Umbilical cord (tissue), 2 donors: ENCODE results near the gene PRTN3. TPM values are rescaled to one million over a fixed set of nuclear protein-coding genes. Genes with fewer than 3 reads are reported as not detected.

Experiments used
- DNase-seq: peaks from one replicate; pipeline ENCODE4 v3.0.0-alpha.2; 2015; ENCODE audit warnings: low spot score
- total RNA-seq: library from RNA; depleted of rRNA; stranded (reverse); fragments of >200 nt; gene quantifications from one replicate; pipeline ENCODE4 v1.2.3, GENCODE V29; 2014; ENCODE audit warnings: low replicate concordance; ENCODE audit not compliant: insufficient read depth

Gene PRTN3
- total RNA-seq, 1 donor from 2014 or later, result not detected

- DNase-seq, result no peak
Observed at GRCh38 chr19:803099-803561, 37.7 kb upstream of the PRTN3 start.

GRCh38 chr19:803686-804418 is 36.9 kb upstream of the PRTN3 start:
- no peak for DNase-seq

GRCh38 chr19:804419-805165 is 36.2 kb upstream of the PRTN3 start:
- DNase-seq, result no peak

- DNase-seq, result no peak
Observed at GRCh38 chr19:805166-805551, 35.6 kb upstream of the PRTN3 start.

- DNase-seq, result no peak
Observed at GRCh38 chr19:805600-806550, 34.9 kb upstream of the PRTN3 start.

GRCh38 chr19:806815-807421 is 33.9 kb upstream of the PRTN3 start:
- DNase-seq, result no peak

- no peak for DNase-seq
Observed at GRCh38 chr19:807627-808422, 33.0 kb upstream of the PRTN3 start.

GRCh38 chr19:808423-808775 is 32.4 kb upstream of the PRTN3 start:
- no peak for DNase-seq

GRCh38 chr19:810077-810855 is 30.5 kb upstream of the PRTN3 start:
- no peak for DNase-seq

GRCh38 chr19:810883-811489 is 29.8 kb upstream of the PRTN3 start:
- no peak for DNase-seq

GRCh38 chr19:811506-812048 is 29.2 kb upstream of the PRTN3 start:
- DNase-seq, result no peak

GRCh38 chr19:812049-812746 is 28.6 kb upstream of the PRTN3 start:
- DNase-seq, result no peak

GRCh38 chr19:812747-813218 is 28.0 kb upstream of the PRTN3 start:
- DNase-seq, result no peak

- DNase-seq, result no peak
Observed at GRCh38 chr19:813219-814151, 27.3 kb upstream of the PRTN3 start.

GRCh38 chr19:814152-815078 is 26.4 kb upstream of the PRTN3 start:
- DNase-seq, result no peak

GRCh38 chr19:815079-815774 is 25.6 kb upstream of the PRTN3 start:
- no peak for DNase-seq
